Measurements from ENCODE around the gene TNFSF12. TPM values are rescaled to one million over a fixed set of nuclear protein-coding genes. Genes with fewer than 3 reads are reported as not detected.

TNFSF12 gene
- total RNA-seq, 1 experiment from 2014 or later = 8.1 TPM

GRCh38 chr17:7538050-7538449 is 10.8 kb upstream of the TNFSF12 start:
- TF ChIP-seq, protein P1, sequence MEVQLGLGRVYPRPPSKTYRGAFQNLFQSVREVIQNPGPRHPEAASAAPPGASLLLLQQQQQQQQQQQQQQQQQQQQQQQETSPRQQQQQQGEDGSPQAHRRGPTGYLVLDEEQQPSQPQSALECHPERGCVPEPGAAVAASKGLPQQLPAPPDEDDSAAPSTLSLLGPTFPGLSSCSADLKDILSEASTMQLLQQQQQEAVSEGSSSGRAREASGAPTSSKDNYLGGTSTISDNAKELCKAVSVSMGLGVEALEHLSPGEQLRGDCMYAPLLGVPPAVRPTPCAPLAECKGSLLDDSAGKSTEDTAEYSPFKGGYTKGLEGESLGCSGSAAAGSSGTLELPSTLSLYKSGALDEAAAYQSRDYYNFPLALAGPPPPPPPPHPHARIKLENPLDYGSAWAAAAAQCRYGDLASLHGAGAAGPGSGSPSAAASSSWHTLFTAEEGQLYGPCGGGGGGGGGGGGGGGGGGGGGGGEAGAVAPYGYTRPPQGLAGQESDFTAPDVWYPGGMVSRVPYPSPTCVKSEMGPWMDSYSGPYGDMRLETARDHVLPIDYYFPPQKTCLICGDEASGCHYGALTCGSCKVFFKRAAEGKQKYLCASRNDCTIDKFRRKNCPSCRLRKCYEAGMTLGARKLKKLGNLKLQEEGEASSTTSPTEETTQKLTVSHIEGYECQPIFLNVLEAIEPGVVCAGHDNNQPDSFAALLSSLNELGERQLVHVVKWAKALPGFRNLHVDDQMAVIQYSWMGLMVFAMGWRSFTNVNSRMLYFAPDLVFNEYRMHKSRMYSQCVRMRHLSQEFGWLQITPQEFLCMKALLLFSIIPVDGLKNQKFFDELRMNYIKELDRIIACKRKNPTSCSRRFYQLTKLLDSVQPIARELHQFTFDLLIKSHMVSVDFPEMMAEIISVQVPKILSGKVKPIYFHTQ (CRISPR knock-in tag; IDR thresholded peaks at IDR 0.05) = no peak
- TF ChIP-seq PRRX2 (CRISPR knock-in tag; IDR thresholded peaks at IDR 0.05) (no peak), ZNF219 (CRISPR knock-in tag; IDR thresholded peaks at IDR 0.05; ENCODE audit: borderline replicate concordance) (no peak), ZNF416 (CRISPR knock-in tag; IDR thresholded peaks at IDR 0.05) (no peak), GRHL2 (CRISPR knock-in tag; IDR thresholded peaks at IDR 0.05; ENCODE audit: insufficient replicate concordance, severe bottlenecking) (no peak), TEAD1 (CRISPR knock-in tag; IDR thresholded peaks at IDR 0.05) (no peak), RORB (CRISPR knock-in tag; IDR thresholded peaks at IDR 0.05) (no peak), IRF1 (CRISPR knock-in tag; IDR thresholded peaks at IDR 0.05) (no peak), CBFB (CRISPR knock-in tag; IDR thresholded peaks at IDR 0.05; ENCODE audit: low read depth) (no peak), E2F5 (CRISPR knock-in tag; IDR thresholded peaks at IDR 0.05) (no peak), CREB1 (CRISPR knock-in tag; IDR thresholded peaks at IDR 0.05) (no peak), ZNF317 (CRISPR knock-in tag; IDR thresholded peaks at IDR 0.05; ENCODE audit: borderline replicate concordance, low read depth) (no peak), AFF4 (CRISPR knock-in tag; IDR thresholded peaks at IDR 0.05; ENCODE audit: borderline replicate concordance) (no peak), ESRRA (CRISPR knock-in tag; IDR thresholded peaks at IDR 0.05; ENCODE audit: borderline replicate concordance) (no peak)
- TF ChIP-seq, protein P2, sequence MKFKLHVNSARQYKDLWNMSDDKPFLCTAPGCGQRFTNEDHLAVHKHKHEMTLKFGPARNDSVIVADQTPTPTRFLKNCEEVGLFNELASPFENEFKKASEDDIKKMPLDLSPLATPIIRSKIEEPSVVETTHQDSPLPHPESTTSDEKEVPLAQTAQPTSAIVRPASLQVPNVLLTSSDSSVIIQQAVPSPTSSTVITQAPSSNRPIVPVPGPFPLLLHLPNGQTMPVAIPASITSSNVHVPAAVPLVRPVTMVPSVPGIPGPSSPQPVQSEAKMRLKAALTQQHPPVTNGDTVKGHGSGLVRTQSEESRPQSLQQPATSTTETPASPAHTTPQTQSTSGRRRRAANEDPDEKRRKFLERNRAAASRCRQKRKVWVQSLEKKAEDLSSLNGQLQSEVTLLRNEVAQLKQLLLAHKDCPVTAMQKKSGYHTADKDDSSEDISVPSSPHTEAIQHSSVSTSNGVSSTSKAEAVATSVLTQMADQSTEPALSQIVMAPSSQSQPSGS (CRISPR knock-in tag; IDR thresholded peaks at IDR 0.05; ENCODE audit: borderline replicate concordance, low read depth) = no peak
- TF ChIP-seq, protein P3, sequence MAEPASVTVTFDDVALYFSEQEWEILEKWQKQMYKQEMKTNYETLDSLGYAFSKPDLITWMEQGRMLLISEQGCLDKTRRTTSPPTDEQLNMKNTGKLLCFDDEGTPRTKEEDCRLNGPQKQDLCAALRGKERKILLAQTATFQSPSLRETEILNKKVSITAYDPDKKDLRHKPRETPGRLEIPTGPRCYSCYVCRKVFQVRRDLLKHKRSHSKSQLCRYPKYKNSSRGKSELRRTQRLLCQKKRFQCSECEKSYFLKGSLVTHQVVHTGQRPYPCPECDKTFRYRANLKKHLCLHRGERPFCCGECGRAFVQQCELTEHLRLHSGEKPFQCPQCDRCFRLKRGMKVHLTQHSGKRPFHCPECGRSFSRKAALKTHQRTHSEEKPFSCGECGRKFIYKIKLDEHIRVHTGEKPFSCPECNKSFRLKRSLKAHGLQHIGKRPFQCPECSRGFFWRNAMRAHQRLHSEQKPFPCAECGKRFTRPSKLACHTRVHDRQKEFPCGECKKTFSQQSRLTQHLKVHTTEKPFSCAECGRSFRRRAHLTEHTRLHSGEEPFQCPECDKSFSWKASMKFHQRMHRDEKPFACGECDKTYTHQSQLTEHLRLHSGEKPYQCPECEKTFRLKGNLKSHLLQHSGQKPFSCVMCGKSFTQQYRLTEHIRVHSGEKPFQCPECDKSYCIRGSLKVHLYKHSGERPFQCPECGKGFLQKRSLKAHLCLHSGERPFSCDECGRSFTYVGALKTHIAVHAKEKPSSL (CRISPR knock-in tag; conservative IDR thresholded peaks at IDR 0.05) = no peak
- TF ChIP-seq, protein P4, sequence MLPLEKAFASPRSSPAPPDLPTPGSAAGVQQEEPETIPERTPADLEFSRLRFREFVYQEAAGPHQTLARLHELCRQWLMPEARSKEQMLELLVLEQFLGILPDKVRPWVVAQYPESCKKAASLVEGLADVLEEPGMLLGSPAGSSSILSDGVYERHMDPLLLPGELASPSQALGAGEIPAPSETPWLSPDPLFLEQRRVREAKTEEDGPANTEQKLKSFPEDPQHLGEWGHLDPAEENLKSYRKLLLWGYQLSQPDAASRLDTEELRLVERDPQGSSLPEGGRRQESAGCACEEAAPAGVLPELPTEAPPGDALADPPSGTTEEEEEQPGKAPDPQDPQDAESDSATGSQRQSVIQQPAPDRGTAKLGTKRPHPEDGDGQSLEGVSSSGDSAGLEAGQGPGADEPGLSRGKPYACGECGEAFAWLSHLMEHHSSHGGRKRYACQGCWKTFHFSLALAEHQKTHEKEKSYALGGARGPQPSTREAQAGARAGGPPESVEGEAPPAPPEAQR (CRISPR knock-in tag; IDR thresholded peaks at IDR 0.05) = no peak
- TF ChIP-seq, protein P5, sequence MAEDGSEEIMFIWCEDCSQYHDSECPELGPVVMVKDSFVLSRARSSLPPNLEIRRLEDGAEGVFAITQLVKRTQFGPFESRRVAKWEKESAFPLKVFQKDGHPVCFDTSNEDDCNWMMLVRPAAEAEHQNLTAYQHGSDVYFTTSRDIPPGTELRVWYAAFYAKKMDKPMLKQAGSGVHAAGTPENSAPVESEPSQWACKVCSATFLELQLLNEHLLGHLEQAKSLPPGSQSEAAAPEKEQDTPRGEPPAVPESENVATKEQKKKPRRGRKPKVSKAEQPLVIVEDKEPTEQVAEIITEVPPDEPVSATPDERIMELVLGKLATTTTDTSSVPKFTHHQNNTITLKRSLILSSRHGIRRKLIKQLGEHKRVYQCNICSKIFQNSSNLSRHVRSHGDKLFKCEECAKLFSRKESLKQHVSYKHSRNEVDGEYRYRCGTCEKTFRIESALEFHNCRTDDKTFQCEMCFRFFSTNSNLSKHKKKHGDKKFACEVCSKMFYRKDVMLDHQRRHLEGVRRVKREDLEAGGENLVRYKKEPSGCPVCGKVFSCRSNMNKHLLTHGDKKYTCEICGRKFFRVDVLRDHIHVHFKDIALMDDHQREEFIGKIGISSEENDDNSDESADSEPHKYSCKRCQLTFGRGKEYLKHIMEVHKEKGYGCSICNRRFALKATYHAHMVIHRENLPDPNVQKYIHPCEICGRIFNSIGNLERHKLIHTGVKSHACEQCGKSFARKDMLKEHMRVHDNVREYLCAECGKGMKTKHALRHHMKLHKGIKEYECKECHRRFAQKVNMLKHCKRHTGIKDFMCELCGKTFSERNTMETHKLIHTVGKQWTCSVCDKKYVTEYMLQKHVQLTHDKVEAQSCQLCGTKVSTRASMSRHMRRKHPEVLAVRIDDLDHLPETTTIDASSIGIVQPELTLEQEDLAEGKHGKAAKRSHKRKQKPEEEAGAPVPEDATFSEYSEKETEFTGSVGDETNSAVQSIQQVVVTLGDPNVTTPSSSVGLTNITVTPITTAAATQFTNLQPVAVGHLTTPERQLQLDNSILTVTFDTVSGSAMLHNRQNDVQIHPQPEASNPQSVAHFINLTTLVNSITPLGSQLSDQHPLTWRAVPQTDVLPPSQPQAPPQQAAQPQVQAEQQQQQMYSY (CRISPR knock-in tag; IDR thresholded peaks at IDR 0.05) = no peak
- Mint-ChIP-seq H3K4me3 (no peak overlapping the region), H3K27ac (no peak overlapping the region), H3K36me3 (no peaks in the 10 kb centered on the region), H3K9me3 (peaks cover 22% of the 10 kb centered on the region), H3K4me1 (no peaks in the 10 kb centered on the region), H3K27me3 (ENCODE audit: low read depth) (peaks cover 32% of the 10 kb centered on the region)
- DNase-seq (ENCODE audit: low spot score) = no peak
- no peak for ATAC-seq
- ChIA-PET POLR2A (no interaction called here), CTCF (interaction anchor here (1.6 kb wide), 1 partner anchor 15 kb away, joined by 4 read pairs; no protein-coding TSS in a partner anchor)

Measured in WTC11 (cell line).